HG02763 (cell line): ENCODE measurements around the gene PON1.

Experiments used
- ATAC-seq: cut with Tn5 transposase; IDR thresholded peaks from one replicate; pipeline ENCODE4 v1.9.1; 2021; ENCODE audit warnings: mild to moderate bottlenecking, moderate library complexity; ENCODE audit not compliant: unreplicated experiment

The PON1 gene

DNA sequence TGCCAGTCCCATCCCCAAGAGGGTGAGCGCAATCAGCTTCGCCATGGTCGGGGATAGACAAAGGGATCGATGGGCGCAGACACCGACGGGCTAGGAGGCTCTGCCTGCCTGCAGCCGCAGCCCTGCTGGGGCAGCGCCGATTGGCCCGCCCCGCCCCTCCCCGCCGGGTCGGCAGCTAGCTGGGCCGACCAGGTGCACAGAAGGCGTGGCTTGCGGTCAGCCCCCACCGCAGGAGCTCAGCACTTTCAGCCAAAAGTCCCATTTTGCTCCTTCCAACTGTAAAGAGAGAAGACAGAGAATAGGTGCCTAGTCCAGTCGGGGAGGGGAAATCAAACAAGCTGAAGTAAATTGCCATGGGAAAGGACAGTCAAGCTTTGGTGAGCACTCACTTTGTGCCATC lies at the start of gene PON1:
Gene PON1 (minus strand): TSS at position 102 of the 400 bp plus-strand sequence. CDS start 57 bp downstream, at position 45.
- ATAC-seq: no peak

DNA sequence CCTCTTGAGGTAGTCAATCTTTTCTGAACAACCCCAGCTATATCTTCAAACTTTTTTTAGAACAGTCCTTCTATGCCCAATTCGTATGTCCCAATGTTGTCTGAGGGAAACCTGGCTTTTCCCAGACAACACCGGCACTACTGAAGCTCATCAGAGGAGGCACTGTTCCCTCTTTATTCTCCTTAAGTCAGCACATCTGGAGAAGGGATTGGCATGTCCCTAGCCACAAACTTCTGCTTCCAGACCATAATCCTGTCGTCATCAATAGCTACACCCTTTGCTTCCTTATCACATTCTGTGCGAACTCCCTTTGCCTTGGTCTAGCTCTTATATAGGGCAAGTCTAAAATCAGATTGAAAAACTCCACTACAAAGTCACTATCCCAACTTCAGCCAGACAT lies 49.0 kb upstream of the PON1 start:
- no peak for ATAC-seq

DNA sequence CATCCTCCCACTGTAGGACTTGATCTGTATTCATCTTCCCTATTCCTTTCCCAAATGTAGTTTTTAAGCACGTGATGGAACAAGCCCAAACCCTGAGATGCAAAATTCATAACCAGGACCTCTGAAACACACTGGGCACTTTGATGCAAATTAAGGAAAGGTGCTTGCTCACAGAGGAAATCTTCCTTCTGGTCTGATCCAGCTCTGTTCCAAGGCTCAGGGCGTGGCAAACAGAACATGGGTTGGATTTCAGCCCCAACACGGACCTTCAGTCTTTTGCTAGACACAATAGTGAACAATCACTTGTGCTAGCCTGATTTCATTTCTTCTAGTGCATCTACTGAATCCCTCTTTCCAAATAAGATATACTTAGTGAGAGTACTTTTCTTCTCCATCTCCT lies 43.9 kb upstream of the PON1 start:
- no peak for ATAC-seq

DNA sequence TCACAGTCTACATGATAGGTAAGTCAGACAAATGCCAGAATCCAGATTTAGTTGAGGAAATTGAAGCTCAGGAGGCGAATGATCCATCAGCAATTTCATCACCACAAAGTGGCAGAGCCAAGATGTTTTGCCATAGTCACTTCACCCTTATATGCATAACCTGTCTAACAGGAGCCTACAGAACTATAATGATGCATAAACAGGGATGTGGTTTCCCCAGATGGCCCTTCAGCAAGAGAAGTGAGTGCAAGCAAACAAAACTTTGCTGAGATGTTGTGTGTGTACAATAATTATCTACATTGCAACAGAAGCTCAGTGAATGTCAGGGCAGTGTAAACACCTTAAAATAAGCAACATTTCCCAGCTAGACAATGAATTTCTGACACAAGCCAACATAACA lies 43.3 kb upstream of the PON1 start:
- no peak for ATAC-seq

- ATAC-seq: no peak
Measured at GRCh38 chr7:95365151-95365550, 40.8 kb upstream of the PON1 start.

DNA sequence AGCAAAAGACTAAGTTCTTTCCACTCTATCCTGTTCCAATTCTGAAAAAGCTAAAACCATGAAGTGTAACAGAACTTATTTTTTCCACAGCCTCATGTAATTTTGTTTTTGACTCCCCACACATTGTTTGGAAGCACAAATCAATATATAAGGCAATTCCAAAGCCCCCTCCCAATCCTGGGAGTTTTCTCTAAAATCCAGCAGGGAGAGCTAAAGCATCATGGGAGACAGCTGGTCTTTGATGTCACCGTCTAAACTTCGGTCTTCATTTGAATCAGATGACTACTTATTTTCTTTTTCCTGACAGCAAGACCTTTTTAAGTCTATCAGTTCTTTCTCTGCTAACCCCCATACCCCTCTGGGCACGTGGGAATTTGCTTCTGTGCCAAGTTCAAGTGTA lies 33.3 kb upstream of the PON1 start:
- no peak for ATAC-seq

- no peak for ATAC-seq
Measured at GRCh38 chr7:95342642-95343307, 18.4 kb upstream of the PON1 start.

DNA sequence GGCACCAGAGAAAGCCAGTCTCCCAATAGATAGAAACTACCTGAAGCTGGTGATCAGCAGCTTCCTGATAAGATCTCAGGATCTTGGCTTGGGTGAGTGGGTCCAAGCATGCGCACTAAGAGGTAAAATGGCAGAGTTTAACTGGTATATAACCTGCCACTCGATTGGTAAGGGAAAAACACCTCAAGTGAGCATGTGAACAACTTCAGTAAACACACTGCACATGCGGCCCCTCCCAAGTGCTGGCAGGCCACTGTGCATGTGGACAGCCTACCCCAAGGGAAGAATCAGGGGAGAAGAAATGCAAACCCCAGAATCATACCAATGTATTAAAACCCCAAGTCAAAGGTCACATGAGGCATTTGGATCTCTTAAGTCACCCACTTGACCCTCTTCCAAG lies 17.7 kb upstream of the PON1 start:
- ATAC-seq: no peak

DNA sequence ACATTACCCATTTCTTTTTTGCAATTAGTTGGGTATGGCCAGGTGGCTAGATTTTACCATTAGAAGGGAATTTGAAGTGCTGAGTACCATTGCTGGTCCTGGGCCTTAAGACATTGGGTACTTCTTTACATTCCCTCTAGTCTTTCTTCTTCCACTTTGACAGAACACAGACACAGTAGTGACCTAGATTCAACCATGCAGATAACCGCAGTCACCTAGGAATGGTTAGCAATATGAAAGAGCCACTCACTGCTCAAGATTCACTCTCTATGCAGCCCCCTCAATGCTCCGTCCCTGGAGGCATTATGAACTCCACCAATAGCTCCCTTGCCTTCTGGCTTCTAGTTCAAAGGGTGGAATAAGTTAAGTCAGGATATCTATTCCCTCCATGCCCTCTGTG lies 16.2 kb upstream of the PON1 start:
- no peak for ATAC-seq

- ATAC-seq: no peak
Measured at GRCh38 chr7:95338832-95339231, 14.5 kb upstream of the PON1 start.

DNA sequence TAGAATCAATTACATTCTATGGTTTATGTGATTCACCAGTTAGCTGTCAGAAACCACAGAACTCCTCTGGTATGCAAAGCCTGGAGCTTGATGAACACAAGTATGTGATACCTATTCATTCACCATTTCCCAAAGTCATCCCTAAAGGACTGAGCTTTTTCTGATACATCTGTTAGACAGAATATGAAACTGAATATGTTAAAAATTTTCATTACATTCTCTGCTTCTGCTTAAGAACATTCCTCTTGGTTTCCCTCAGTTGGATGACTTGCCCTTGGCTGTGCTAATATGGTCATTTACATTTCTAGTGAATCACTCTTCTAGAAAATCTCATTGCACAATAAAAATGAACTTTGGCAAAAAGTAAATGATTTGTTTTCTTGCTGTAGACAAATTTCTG lies 10.8 kb upstream of the PON1 start:
- no peak for ATAC-seq

DNA sequence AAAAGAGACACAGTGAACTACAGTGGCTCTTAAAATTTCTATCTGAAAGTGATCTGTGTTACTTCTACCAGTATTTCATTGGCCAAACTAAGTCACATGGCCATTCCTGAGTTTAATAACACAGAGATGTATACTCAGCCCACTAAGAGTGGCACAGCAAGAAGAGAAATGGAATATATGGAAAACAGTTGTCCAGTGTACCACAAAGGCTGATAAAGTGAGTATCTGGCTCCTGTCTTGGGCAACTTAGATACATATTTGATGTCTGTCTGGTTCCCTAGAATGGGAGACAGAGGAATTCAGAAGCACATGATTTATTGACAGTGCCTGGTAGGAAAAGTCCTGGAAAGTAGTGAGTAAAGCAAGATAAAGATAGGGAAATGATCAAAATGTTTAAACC lies 10.1 kb upstream of the PON1 start:
- no peak for ATAC-seq

DNA sequence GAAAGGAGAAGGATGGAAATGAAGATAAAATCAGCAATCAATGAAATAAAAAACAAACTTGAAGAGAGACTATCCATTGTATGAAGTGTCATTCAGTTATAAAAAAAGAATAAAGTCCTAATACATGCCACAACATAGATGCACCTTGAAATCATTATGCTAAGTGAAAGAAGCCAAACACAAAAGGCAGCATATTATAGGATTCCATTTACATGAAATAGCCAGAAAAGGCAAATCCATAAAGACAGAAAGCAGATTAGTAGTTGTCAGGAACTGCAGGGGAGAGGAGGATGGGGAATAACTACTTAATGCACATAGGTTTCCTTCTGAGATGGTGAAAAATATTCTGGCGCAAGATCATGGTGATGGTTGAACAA lies 6.6 kb upstream of the PON1 start:
- ATAC-seq: peak; percentile 23

GRCh38 chr7:95330204-95330960 lies 6.0 kb upstream of the PON1 start:
- peak; percentile 97 for ATAC-seq

- no peak for ATAC-seq
Measured at GRCh38 chr7:95327356-95327755, 3.0 kb upstream of the PON1 start.

- no peak for ATAC-seq
Measured at GRCh38 chr7:95323410-95324129, 762 bp downstream of the PON1 start.

DNA sequence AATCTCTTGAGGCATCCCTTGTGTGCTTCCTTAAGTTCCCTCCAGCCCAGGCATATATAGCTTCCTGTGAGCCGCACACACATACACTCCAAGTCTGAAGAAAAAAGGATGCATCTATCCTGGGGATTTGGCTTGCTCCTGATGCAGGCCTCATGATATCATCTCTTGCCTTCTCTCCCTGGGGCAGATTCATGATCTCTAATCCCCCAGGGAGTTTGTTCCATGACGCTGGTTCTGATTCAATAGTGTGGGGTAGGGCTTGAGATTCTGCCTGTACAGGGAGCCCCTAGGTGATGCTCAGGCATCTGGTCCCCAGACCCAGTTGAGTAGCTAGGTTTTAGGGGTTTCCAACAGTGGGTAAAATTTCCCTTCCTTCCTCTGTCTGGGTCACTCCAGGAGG lies 1.5 kb downstream of the PON1 start:
- no peak for ATAC-seq

DNA sequence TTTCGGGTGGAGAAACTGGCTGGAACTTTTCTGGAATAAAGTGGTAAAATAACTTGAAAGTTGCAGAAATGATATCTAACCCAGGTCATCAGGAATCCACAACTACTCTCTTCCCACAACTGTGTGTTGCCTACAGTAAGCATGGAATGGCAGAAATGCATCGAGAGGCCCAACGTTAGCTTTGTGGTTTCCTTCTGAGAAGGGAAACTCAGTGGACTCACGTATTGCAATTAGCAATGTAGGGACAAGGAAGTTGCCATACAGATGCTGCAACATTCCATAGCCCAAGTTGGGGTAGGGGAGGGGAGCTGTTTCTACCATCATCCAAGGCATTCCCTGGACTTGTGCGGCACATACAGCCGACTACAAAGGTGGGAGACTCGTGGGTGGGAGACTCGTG lies 1.9 kb downstream of the PON1 start:
- no peak for ATAC-seq

- ATAC-seq: no peak
Measured at GRCh38 chr7:95321720-95322119, 2.6 kb downstream of the PON1 start.

DNA sequence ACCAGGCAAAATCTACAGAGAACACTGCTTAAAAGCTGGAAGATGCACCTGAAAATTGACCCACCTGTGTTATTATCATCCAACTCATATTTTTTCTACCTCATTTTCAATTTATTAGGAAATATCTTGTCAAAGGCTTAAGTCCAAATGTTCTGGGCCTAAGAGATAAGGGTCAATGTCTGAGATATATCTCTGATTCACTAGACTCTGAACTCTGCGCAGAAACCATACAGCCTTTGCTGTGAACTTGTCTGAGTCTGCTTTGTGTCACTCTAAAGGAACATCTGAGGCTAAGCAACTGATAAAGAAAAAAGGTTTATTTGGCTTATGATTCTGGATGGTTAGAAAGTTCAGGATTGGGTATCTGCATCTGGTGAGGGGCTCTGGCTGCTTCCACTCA lies 3.7 kb downstream of the PON1 start:
- no peak for ATAC-seq

DNA sequence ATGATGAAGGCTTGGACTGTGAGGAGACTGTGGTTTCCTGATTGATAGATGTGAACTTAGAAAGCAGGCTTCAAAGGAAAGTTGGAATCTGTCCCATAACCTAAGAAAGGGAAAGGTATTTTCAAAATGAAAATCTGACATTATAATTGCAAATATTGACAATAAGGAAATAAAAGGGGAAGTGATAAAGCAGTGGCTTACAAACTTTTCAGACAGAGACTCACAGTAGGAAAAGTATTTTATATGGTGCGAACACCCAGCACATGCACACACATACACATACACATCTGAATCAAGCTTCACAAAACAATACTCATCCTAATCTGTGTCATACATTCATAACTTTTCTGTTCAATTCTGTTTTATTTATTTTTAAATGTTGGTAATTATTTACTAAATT lies 4.8 kb downstream of the PON1 start:
- ATAC-seq: no peak

DNA sequence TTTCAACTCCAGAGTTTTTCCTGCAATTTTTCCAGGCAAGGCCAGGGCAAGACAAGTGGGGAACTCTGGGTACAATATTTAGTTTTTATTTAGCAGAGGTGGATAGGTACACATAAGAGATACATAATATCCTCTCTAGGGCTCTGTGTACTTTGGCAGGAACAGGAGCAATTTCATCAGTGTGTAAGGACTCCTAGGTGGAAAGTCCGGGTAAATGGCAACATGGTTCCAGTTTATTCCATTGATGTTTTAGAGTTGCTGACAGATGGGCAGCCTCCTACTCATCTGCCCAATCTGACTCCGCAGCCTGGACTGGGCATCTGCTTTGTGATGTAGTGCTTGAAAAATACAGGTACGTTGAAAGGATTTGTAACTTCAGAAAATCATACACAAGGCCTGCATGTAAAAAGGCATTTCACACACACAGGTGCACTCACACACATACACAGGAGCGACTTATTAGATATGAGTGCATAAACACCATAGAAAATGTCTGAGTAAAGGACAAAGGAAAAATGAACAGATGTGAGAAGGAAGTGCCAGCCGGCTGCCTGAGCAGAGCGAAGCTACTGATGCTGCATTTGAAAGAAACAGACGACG lies 5.7 kb downstream of the PON1 start:
- ATAC-seq: no peak
